Neural crest cell (in vitro differentiated cells): ENCODE measurements around the gene LPCAT2. TPM values are rescaled to one million over a fixed set of nuclear protein-coding genes. Genes with fewer than 3 reads are reported as not detected.
A peak's percentile ranks its signal among the peaks of the same experiment; 100 is the strongest.

Experiments
- DNase-seq: peaks from one replicate; pipeline ENCODE4 v3.0.0; 2021; ENCODE audit warnings: low read depth, mixed read lengths, low spot score
- H3K27ac Mint-ChIP-seq: one replicate; pipeline ENCODE4 v1.8.0; 2021; ENCODE audit warnings: mild to moderate bottlenecking, mixed read lengths; ENCODE audit not compliant: unreplicated experiment
- H3K27me3 Mint-ChIP-seq: 2 replicates; pipeline ENCODE4 v1.8.0; 2021; ENCODE audit warnings: low read depth, mild to moderate bottlenecking, mixed read lengths
- H3K36me3 Mint-ChIP-seq: 2 replicates; pipeline ENCODE4 v1.8.0; 2021; ENCODE audit warnings: low read depth, mild to moderate bottlenecking, mixed read lengths
- H3K4me1 Mint-ChIP-seq: 2 replicates; pipeline ENCODE4 v1.8.0; 2021; ENCODE audit warnings: mixed read lengths
- H3K4me3 Mint-ChIP-seq: one replicate; pipeline ENCODE4 v1.8.0; 2021; ENCODE audit warnings: mild to moderate bottlenecking, mixed read lengths
- H3K9me3 Mint-ChIP-seq: 2 replicates; pipeline ENCODE4 v1.8.0; 2021; ENCODE audit warnings: mixed read lengths
- total RNA-seq: library from RNA; stranded (reverse); gene quantifications from 2 replicates; pipeline ENCODE4 v1.2.1, GENCODE V29; 2021
- TF ChIP-seq, protein P1 (sequence below): fragments of 200-600 bp; sonication (generic); conservative IDR thresholded peaks from 2 replicates; pipeline ENCODE4 v1.5.0; 2021; ENCODE audit warnings: antibody characterized with exemption, mild to moderate bottlenecking

Gene LPCAT2
- total RNA-seq, 1 donor from 2014 or later, result 7.2 TPM

DNA sequence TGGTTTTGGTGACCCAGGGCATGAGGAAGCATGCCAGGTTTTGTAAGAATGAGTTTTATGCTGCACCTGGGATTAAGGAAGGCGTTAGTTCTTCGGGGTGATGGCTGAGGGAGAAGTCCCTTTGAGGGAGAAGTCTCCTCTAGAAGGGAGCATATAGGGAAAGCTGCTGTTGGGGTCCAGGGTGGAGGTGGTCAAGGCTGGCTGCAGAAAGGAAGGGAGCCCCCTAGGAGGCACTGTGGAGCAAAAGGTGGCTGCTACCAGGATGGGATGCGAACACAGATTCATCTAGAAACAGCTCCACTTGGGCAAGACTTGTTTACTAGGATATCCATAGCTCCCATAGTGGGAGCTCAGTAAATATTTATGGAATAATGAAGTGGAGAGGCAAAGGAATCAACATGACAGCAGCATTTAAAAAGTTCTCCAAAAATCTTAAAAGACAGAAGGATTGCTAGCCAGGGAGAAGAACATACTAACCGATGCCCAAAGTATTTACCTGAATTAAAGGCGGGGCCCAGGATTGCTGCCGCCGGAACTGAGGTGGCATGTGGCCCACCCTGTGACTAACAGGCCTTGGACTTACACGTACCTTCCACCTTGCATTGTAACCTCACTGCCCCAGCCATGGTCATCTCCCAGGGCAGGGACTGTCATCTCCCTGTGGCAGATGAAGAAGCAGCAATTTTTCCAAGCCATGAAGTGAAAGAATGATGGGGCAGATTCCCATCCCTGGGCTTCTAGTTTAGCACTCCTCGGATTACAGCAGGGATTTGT lies 7.1 kb upstream of the LPCAT2 start:
- H3K4me1 Mint-ChIP-seq, result peaks cover 53% of the 10 kb centered on the region

DNA sequence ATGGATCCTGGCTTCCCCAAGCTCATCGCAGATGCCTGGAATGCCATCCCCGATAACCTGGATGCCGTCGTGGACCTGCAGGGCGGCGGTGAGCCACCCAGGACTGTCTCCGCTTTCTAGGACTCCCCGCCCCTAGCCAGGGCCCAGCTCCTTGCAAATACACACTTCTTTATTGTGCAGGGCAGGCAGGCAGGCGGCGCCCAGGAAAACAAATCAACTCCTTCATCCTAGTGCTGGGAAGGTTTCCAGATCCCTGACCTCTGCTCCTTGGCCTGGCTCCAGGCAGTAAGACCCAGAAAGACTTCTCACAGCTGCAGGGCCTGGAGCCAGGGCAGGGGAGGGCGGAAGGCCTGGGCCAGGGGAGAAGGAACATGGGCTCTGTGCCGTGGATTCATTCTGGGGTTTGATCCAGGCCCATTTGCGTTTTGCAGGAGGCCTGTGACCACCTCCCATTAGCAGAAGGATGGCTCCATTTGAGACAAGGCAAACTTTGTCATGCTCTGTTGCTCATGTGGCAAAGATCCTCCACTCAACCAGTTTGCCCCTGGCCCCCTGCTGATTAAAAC lies 6.0 kb upstream of the LPCAT2 start:
- H3K4me3 Mint-ChIP-seq, result peak overlapping the region; percentile 57

More for the DNA sequence above, 7.1 kb upstream of the LPCAT2 start:
- Mint-ChIP-seq H3K27ac (peak overlapping the region; percentile 15), H3K27me3 (no peaks in the 10 kb centered on the region), H3K9me3 (no peaks in the 10 kb centered on the region), H3K4me3 (peak overlapping the region; percentile 4), H3K36me3 (peaks cover 13% of the 10 kb centered on the region)
- TF ChIP-seq, protein P1, sequence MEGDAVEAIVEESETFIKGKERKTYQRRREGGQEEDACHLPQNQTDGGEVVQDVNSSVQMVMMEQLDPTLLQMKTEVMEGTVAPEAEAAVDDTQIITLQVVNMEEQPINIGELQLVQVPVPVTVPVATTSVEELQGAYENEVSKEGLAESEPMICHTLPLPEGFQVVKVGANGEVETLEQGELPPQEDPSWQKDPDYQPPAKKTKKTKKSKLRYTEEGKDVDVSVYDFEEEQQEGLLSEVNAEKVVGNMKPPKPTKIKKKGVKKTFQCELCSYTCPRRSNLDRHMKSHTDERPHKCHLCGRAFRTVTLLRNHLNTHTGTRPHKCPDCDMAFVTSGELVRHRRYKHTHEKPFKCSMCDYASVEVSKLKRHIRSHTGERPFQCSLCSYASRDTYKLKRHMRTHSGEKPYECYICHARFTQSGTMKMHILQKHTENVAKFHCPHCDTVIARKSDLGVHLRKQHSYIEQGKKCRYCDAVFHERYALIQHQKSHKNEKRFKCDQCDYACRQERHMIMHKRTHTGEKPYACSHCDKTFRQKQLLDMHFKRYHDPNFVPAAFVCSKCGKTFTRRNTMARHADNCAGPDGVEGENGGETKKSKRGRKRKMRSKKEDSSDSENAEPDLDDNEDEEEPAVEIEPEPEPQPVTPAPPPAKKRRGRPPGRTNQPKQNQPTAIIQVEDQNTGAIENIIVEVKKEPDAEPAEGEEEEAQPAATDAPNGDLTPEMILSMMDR, result peak; percentile 36
- DNase-seq, result no peak

DNA sequence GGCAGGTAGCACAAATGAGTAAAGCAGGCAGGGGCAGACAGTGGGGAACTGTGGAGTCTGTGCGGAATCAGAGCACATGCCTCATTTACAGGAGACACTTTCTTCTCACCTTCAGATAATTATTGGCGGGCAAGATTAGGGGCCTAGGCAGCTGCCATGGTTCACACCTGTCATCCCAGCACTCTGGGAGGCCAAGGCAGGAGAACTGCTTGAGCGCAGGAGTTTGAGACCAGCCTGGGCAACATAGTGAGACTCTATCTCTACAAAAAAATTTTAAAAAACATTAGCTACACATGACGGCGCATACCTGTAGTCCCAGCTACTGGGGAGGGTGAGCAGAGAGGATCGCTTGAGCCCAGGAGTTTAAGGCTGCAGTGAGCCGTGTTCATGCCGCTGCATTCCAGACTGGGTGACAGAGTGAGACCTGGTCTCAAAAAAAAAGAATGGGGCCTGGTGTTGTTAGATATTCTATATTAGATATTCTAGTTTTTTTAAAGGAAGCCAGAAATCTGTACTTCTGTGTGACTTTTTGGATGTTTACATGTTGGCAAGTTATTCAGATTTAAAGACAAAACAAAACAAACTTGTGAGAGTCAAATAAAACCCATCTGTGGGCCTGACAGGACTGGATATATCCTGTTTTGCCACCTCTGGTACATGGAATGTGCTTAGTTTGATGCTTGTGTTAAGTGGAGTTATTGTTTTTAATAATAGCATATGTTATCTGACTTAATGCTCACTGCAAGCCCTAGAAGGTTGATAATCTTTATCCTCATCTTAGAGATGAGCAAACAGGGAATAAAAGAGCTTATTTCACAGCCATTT lies 4.9 kb upstream of the LPCAT2 start:
- Mint-ChIP-seq H3K36me3 (peaks cover 13% of the 10 kb centered on the region), H3K4me1 (peaks cover 54% of the 10 kb centered on the region), H3K27me3 (no peaks in the 10 kb centered on the region), H3K27ac (no peak overlapping the region), H3K4me3 (no peak overlapping the region), H3K9me3 (peaks cover 3% of the 10 kb centered on the region)
- no peak for DNase-seq
- TF ChIP-seq, protein P1, result no peak

More for the DNA sequence above, 6.0 kb upstream of the LPCAT2 start:
- Mint-ChIP-seq H3K36me3 (peaks cover 14% of the 10 kb centered on the region), H3K4me1 (peaks cover 51% of the 10 kb centered on the region), H3K27ac (peak overlapping the region; percentile 75), H3K9me3 (no peaks in the 10 kb centered on the region), H3K27me3 (no peaks in the 10 kb centered on the region)
- DNase-seq, result peak; percentile 53
- TF ChIP-seq, protein P1, result no peak

DNA sequence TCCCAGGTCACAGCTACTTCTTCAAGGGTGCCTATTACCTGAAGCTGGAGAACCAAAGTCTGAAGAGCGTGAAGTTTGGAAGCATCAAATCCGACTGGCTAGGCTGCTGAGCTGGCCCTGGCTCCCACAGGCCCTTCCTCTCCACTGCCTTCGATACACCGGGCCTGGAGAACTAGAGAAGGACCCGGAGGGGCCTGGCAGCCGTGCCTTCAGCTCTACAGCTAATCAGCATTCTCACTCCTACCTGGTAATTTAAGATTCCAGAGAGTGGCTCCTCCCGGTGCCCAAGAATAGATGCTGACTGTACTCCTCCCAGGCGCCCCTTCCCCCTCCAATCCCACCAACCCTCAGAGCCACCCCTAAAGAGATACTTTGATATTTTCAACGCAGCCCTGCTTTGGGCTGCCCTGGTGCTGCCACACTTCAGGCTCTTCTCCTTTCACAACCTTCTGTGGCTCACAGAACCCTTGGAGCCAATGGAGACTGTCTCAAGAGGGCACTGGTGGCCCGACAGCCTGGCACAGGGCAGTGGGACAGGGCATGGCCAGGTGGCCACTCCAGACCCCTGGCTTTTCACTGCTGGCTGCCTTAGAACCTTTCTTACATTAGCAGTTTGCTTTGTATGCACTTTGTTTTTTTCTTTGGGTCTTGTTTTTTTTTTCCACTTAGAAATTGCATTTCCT lies 3.4 kb upstream of the LPCAT2 start:
- Mint-ChIP-seq H3K27ac (peak overlapping the region; percentile 84), H3K9me3 (peaks cover 4% of the 10 kb centered on the region), H3K4me1 (peaks cover 51% of the 10 kb centered on the region), H3K36me3 (peaks cover 17% of the 10 kb centered on the region), H3K27me3 (peaks cover 5% of the 10 kb centered on the region), H3K4me3 (peak overlapping the region; percentile 65)
- TF ChIP-seq, protein P1, result no peak
- DNase-seq, result no peak

DNA sequence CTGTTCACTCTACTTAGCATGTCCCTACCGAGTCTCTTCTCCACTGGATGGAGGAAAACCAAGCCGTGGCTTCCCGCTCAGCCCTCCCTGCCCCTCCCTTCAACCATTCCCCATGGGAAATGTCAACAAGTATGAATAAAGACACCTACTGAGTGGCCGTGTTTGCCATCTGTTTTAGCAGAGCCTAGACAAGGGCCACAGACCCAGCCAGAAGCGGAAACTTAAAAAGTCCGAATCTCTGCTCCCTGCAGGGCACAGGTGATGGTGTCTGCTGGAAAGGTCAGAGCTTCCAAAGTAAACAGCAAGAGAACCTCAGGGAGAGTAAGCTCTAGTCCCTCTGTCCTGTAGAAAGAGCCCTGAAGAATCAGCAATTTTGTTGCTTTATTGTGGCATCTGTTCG lies 2.8 kb upstream of the LPCAT2 start:
- Mint-ChIP-seq H3K27ac (peak overlapping the region; percentile 84), H3K4me3 (peak overlapping the region; percentile 65), H3K36me3 (peaks cover 17% of the 10 kb centered on the region), H3K9me3 (peaks cover 4% of the 10 kb centered on the region), H3K27me3 (peaks cover 5% of the 10 kb centered on the region), H3K4me1 (peaks cover 46% of the 10 kb centered on the region)
- DNase-seq, result no peak
- TF ChIP-seq, protein P1, result no peak
